DMS153 treated with DMSO at 0.1 percent for 48 hours (cell line): ENCODE measurements around the gene PCDHA11.
"Not testable (repeated sequence)": the region's sequence is repeated elsewhere in the genome, so short reads cannot be mapped to it uniquely, and the experiment has no call there.

Experiments
- DNase-seq: peaks from one replicate; lab custom pipeline; 2025; ENCODE audit not compliant: unreplicated experiment; lab: John Stamatoyannopoulos, UW

The PCDHA11 gene, protein sequence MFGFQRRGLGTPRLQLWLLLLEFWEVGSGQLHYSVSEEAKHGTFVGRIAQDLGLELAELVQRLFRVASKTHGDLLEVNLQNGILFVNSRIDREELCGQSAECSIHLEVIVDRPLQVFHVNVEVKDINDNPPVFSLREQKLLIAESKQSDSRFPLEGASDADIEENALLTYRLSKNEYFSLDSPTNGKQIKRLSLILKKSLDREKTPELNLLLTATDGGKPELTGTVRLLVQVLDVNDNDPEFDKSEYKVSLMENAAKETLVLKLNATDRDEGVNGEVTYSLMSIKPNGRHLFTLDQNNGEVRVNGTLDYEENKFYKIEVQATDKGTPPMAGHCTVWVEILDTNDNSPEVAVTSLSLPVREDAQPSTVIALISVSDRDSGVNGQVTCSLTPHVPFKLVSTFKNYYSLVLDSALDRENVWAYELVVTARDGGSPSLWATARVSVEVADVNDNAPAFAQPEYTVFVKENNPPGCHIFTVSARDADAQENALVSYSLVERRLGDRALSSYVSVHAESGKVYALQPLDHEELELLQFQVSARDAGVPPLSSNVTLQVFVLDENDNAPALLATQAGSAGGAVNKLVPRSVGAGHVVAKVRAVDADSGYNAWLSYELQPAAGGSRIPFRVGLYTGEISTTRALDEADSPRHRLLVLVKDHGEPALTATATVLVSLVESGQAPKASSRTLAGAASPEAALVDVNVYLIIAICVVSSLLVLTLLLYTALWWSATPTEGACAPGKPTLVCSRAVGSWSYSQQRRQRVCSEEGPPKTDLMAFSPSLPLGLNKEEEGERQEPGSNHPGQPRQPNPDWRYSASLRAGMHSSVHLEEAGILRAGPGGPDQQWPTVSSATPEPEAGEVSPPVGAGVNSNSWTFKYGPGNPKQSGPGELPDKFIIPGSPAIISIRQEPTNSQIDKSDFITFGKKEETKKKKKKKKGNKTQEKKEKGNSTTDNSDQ

DNA sequence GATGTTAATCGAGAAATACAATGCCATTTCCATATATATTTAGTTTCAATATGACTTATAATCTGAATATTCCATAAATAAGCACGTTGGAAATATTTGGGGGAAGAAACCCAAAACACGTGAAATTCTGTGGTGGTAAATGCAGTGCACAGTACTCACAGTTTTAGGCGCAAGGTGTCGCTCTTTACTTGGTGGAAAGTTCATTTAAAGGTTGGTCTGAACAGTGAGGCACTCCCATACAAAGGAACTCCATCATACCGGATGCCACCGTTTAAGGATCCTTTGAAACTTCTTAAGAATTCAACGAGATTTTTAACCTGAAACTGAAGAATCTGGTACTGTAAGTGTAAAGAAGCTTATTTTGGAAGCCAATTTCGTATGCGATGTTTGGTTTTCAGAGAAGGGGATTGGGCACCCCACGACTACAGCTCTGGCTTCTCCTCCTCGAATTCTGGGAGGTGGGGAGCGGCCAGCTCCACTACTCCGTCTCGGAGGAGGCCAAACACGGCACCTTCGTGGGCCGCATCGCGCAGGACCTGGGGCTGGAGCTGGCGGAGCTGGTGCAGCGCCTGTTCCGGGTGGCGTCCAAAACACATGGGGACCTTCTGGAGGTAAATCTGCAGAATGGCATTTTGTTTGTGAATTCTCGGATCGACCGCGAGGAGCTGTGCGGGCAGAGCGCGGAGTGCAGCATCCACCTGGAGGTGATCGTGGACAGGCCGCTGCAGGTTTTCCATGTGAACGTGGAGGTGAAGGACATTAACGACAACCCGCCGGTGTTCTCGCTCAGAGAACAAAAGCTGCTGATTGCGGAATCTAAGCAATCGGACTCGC is at the start of gene PCDHA11:
Gene PCDHA11 (plus strand): TSS at position 237 of the 834 bp plus-strand sequence. CDS start 147 bp downstream, at position 384.
- DNase-seq = no peak

GRCh38 chr5:140821375-140822280 is 47.1 kb upstream of the PCDHA11 start, which contains the start of gene PCDHA5:
Gene PCDHA5, plus strand, starts transcription at chr5:140821613.
- no peak for DNase-seq

GRCh38 chr5:140822281-140822629 is 46.5 kb upstream of the PCDHA11 start:
- DNase-seq = no peak

- DNase-seq = not testable (repeated sequence)
These were observed 45.8 kb upstream of the PCDHA11 start for GRCh38 chr5:140822969-140823368.

DNA sequence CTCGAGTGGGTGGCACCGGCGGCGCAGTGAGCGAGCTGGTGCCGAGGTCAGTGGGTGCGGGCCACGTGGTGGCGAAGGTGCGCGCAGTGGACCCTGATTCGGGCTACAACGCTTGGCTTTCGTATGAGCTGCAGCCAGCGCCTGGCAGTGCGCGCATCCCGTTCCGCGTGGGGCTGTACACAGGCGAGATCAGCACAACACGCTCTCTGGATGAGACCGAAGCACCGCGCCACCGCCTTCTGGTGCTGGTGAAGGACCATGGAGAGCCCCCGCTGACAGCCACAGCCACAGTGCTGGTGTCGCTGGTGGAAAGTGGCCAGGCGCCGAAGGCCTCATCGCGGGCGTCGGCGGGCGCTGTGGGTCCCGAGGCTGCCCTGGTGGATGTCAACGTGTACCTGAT is 45.3 kb upstream of the PCDHA11 start:
- DNase-seq = no peak

DNA sequence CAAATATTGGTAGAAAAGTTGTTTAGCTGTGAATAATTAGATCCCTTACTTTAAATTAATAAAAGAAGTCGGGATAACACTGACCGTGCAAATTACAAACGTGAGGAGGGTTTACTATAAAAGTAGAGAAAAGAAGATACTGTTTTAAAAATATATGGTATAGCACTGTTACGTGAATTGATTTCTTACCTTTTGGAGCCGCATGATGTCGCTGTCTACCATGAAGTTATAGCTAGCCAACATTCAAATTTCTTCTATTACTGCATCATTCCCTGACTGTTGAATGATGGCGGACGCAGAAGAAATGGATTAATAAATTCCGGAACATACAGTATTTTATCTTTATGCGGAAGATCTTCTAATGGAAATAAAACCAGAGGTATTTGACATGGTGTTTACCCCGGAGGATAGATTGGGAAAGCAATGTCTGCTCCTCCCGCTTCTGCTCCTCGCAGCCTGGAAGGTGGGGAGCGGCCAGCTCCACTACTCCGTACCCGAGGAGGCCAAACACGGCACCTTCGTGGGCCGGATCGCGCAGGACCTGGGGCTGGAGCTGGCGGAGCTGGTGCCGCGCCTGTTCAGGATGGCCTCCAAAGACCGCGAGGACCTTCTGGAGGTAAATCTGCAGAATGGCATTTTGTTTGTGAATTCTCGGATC is 40.9 kb upstream of the PCDHA11 start, which contains the start of gene PCDHA6:
Gene PCDHA6 (plus strand): TSS at position 257 of the 658 bp plus-strand sequence. CDS start 132 bp downstream, at position 389.
- no peak for DNase-seq

- no peak for DNase-seq
These were observed 40.4 kb upstream of the PCDHA11 start for GRCh38 chr5:140828362-140828737.

GRCh38 chr5:140829511-140830501 is 39.0 kb upstream of the PCDHA11 start:
- not testable (repeated sequence) for DNase-seq

DNA sequence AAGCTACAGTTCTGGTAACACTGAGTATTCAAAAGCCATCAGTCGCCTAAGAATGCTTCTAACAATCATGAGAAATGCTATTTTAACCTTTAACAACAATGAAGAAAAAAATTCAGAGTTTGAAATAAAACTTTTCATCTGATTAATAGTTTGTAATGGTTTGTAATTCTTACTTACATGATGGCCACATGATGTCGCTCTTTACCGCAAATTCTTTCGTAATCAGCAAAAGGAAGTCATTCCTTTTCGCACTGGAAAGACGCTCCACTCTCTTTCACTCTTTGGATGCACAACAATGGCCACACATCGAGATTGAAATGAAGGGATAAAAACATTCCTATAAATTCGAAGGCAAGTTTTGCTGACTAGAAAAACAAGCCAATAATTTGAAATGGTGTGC is 34.8 kb upstream of the PCDHA11 start, which contains the start of gene PCDHA7:
Gene PCDHA7 (plus strand): TSS at position 277 of the 400 bp plus-strand sequence. CDS start 115 bp downstream, at position 392.
- no peak for DNase-seq

DNA sequence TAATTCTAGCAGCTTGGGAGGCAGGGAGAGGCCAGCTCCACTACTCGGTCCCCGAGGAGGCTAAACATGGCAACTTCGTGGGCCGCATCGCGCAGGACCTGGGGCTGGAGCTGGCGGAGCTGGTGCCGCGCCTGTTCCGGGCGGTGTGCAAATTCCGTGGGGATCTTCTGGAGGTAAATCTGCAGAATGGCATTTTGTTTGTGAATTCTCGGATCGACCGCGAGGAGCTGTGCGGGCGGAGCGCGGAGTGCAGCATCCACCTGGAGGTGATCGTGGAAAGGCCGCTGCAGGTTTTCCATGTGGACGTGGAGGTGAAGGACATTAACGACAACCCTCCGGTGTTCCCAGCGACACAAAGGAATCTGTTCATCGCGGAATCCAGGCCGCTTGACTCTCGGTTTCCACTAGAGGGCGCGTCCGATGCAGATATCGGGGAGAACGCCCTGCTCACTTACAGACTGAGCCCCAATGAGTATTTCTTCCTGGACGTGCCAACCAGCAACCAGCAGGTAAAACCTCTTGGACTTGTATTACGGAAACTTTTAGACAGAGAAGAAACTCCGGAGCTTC is 34.2 kb upstream of the PCDHA11 start:
- DNase-seq = not testable (repeated sequence)

GRCh38 chr5:140835622-140836510 is 32.9 kb upstream of the PCDHA11 start:
- DNase-seq = no peak

- DNase-seq = no peak
These were observed 27.5 kb upstream of the PCDHA11 start, which contains the start of gene PCDHA8 for GRCh38 chr5:140840978-140841962. Gene PCDHA8, plus strand, starts transcription at chr5:140841187. Its CDS starts 135 bp downstream, at chr5:140841322.

DNA sequence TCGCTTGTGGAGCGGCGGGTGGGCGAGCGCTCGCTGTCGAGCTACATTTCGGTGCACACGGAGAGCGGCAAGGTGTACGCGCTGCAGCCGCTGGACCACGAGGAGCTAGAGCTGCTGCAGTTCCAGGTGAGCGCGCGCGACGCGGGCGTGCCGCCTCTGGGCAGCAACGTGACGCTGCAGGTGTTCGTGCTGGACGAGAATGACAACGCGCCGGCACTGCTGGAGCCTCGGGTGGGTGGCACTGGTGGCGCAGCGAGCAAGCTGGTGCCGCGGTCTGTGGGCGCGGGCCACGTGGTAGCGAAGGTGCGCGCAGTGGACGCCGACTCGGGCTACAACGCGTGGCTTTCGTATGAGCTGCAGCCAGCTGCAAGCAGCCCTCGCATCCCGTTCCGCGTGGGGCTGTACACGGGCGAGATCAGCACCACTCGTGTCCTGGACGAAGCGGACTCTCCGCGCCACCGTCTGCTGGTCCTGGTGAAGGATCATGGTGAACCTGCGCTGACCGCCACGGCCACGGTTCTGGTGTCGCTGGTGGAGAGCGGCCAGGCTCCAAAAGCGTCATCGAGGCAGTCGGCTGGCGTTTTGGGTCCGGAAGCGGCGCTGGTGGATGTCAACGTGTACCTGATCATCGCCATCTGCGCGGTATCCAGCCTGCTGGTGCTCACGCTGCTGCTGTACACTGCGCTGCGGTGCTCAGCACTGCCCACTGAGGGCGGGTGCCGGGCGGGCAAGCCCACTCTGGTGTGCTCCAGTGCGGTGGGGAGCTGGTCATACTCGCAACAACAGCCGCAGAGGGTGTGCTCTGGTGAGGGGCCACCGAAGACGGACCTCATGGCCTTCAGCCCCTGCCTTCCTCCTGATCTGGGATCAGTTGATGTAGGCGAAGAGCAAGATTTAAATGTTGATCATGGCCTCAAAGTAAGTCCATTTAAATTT is 25.7 kb upstream of the PCDHA11 start:
- DNase-seq = no peak
